NCI-H774 (cell line): ENCODE measurements around the gene AGAP1.

ENCODE experiments used
- DNase-seq: peaks from one replicate; lab custom pipeline; 2025; lab: John Stamatoyannopoulos, UW

The AGAP1 gene

DNA sequence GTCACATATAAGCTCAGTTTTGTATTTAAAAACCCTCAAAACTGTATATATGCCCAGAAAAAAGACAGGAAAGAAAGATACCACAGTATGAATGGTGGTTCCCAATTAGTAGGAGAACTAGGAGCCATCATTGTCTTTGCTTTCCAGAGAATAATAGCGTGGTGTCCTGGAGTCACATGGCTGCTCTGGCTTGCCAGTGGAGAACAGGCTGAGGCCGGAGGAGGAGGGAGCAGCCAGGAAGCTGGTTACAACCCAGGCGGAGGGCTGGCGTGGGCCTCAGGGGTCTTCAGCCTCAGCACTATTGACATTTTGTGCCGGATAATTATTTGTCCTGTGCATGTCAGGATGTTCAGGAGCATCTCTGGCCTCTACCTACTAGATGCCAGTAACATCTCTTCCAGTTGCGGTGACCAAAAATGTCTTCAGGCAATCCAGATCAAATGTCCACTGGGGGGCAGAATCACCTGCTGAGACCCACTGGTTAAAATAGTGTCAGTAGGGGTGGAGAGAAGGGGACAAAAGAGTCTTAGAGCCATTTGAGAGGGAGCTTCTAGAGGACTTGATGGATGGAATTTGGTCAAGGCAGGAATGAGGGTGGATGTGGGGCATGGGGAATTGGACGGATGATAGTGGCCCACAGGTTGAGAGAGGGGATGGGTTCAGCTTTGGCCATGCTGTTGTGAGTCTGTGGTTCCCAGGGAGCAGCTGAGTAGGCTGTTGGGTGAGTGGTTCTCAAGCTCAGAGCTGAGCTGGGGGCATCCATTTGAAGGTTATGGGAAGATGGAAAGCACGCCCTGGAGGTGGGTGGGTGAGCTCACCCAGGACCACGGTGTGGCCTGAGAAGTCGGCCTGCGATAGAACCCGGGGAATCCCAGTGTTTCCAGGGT is 144.9 kb downstream of the AGAP1 start:
- DNase-seq: no peak

DNA sequence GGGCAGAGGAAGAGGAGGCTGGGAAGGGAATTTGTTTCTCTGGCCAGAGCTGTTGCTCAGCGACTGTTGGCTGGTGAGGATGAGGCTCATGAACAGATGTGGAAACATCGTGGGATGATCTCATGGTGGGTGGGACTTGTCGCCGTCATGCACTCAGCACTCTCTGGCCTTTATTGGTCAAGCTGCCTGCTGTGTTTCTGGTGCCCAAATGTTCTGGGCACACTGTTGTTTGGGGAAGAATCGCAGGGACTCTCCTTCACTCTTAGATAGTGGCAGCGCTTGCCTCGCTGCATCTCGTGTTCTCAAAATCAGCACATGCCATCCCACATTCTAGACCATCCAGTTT is 145.6 kb downstream of the AGAP1 start:
- no peak for DNase-seq

DNA sequence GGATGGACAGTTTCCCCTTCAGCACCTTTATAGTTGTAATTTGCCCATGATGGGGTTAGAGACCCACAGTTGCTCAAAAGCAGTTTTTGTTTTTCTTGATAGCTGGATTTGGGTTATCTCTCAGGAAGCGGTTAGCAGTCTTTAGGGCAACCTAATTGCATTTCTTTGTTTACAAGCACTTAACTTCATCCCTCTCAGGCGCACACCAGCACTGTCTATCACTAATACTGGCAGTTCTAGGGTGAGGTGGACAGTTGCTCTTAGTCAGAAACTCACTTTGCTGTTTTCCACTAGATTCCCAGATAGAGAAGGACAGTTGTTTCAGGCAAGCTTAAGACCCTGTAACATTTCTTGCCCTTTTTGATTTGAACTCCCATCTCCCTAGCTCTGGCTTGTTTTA is 146.0 kb downstream of the AGAP1 start:
- DNase-seq: no peak

DNA sequence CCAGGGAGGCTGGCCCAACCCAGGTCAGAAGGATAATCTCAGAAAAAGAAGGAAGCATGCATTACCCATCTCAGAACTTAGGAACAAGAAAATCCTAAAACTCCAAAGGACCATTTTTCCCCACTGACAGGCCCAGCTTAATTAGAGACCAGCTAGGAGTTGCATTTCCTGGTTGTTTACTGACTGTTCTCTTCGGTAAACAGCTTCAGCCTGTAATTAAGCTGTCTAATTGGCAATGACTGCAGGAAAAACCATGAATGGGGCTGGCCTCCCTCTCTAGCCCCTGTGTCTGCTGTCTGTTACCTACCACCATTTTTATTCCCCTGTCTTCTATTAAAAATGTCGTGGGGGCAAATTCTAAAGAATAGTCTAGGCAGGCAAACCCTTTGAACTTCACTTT is 146.5 kb downstream of the AGAP1 start:
- DNase-seq: no peak

GRCh38 chr2:235640926-235641723 is 147.3 kb downstream of the AGAP1 start:
- DNase-seq: no peak

GRCh38 chr2:235641956-235642355 is 148.1 kb downstream of the AGAP1 start:
- DNase-seq: no peak

DNA sequence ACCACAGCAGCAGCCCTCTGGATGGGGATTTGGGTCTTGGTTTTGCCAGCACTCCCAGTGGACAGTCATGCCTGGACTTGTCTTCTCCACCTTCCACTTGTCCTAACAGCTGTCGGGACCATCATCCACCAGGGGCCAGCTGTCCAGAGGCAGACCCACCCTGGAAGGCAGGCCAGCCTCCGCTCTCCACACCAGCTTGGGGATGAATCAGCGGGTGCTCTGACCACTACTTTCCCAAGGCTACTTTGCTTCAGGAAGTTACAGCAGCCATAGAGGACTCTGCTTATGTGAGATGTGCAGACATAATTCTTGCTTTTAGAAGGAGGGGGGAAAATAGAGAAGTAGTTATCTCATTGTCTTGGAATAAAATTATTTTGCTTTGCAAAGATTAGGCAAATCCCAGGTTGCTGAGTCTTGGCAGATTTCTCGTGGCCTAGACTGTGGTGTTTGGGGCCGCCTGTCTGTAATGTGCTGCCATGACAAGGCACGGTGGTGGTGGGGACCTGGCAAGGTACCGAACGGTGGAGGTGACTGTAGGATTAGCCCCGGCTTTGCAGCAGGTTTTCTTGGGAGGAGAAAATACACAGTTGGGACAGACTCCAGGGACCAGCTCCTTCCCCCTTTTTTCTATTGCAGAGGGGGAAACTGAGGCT is 148.7 kb downstream of the AGAP1 start:
- DNase-seq: no peak

GRCh38 chr2:235643680-235644511 is 150.1 kb downstream of the AGAP1 start:
- DNase-seq: no peak

- no peak for DNase-seq
Observed at GRCh38 chr2:235647264-235647663, 153.4 kb downstream of the AGAP1 start.

DNA sequence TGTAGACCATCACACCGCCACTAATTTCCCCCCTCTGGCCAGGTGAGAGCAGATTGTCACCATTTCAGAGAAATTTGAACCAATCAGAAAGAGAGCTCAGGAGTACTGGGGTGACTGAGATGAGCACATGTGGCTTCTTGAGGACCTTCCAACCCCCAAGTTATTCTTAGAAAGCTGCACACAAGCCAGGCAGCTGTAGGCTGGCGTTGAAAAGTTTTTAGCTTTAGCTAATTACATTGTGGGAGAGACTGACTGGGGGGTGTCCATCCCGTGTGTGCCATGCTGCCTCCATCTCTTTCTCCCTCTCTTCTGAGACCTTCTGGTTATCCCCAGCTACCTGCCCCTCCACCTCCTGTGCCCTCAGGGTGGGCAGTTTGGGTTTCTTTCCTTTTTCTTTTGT is 154.0 kb downstream of the AGAP1 start:
- no peak for DNase-seq

DNA sequence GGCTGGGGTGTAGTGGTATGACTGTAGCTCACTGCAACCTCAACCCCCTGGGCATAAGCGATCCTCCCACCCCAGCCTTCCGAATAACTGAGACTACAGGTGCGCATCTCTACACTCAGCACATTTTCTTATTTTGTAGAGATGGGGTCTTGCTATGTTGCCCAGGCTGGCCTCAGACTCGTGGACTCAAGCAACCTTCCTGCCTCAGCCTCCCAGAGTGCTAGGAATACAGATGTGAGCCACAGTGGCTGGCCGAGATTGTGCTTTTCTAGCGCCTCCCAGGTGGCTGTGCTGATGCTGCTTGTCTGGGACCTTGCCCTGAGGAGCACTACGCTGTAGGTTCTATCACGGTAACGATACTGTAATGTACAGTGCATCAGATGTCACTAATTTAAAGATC is 155.6 kb downstream of the AGAP1 start:
- DNase-seq: no peak

GRCh38 chr2:235651643-235652042 is 157.8 kb downstream of the AGAP1 start:
- no peak for DNase-seq

- DNase-seq: no peak
Observed at GRCh38 chr2:235654103-235654813, 160.4 kb downstream of the AGAP1 start.

DNA sequence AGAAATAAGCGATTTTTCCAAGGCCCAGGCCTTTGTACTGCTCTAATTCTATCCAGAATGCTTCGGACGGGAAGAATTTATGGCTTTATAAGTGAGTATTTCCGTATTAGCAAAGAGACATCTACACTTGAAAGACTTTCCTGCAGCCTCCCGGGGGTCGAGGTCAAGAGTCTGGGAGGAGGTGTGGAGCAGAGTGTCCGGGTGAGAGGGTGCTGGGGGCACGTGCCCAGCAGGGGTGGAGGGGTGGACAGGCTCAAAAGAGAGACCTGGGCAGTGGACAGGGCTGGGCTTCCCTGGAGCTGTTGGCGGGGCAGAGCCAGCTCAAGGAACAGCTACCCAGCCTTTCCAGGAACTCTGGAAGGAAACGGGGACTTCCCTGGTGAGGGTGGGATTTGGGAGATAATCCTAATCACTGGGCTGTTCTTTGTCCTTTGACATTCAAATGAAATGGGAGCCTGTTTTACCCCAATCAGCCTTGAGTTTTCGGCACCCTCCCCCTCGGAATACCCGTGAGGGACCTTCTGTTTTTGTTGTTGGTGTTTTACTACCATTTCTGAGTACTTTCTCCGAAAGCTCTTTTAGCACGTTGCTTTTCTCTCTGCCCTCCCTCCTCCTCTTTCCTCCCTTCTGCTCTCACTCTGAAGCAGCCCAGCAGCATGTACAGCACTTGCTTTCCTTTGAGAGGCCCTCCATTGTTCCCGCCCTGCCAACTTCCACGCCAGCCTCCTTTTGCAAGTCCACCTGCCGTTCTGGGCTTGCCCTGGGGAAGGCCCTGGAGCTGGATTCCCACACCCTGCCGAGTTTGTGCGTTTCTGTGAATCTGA is 164.7 kb downstream of the AGAP1 start:
- DNase-seq: no peak

DNA sequence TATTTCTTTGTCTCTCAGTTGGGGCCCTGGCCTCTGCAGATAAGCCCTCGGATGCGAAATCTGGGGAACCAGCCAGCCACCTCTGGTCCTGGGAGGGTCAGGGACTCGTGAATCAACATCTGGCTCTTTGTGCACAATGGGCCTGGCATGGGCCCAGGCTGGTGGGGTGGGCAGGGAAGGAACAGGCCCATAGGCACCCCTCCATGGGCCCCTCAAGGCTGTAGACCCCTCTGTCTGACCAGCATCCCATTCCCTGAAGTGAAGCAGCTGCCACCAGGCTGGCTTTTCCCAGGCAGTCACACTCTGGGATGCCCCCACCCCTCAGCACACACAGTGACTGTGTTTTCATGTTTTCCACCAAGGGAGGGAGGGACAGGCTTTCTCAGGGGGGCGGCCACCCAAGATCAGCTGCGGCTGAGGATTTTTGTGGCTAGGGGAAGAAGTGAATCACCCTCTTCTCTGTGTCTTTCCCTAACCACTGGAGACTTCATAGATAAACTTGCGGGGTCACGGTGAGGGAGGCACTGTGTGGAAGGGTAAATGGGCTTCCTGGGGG is 166.0 kb downstream of the AGAP1 start:
- no peak for DNase-seq

GRCh38 chr2:235660484-235661082 is 166.7 kb downstream of the AGAP1 start:
- no peak for DNase-seq

GRCh38 chr2:235661167-235661937 is 167.5 kb downstream of the AGAP1 start:
- no peak for DNase-seq

- no peak for DNase-seq
Observed at GRCh38 chr2:235661952-235662351, 168.1 kb downstream of the AGAP1 start.

GRCh38 chr2:235663875-235664274 is 170.0 kb downstream of the AGAP1 start:
- no peak for DNase-seq
